IMR-90 (cell line): Measurements from ENCODE around the gene TAOK1. TPM values are rescaled to one million over a fixed set of nuclear protein-coding genes. Genes with fewer than 3 reads are reported as not detected.
A peak's percentile ranks its signal among the peaks of the same experiment; 100 is the strongest.

ENCODE experiments used
- ATAC-seq: fragments of 200-7000 bp; cut with Tn5 transposase; 2 replicates; pipeline ENCODE4 v1.9.1; 2020; ENCODE audit warnings: low read depth, mild to moderate bottlenecking, moderate library complexity
- BruUV-seq: library from RNA; stranded (reverse); fragments of 400-500 nt; replicated peaks from 2 replicates; lab custom pipeline; 2021; lab: Mats Ljungman, UMichigan
- CTCF ChIA-PET: fragments of 300-600 bp; formaldehyde crosslinking; extraction: SDS; loops from one replicate; lab custom pipeline; 2021; ENCODE audit warnings: antibody characterized with exemption; lab: Yijun Ruan, JAX
- POLR2A ChIA-PET: fragments of 300-600 bp; sonication (Branson Sonifier 250); formaldehyde crosslinking; loops from one replicate; lab custom pipeline; 2022; ENCODE audit warnings: antibody characterized with exemption; ENCODE audit not compliant: unreplicated experiment; lab: Charles Lee
- DNase-seq: peaks from one replicate; pipeline ENCODE4 v3.0.0; 2013
- H2AFZ ChIP-seq: replicated peaks from 2 replicates; pipeline ENCODE3; 2013; ENCODE audit warnings: low read length, mild to moderate bottlenecking; ENCODE audit not compliant: poor library complexity
- H2AK5ac ChIP-seq: 2 replicates; pipeline ENCODE4 v1.6.1; 2013; ENCODE audit warnings: low read depth, low read length, inconsistent platforms
- H2AK9ac ChIP-seq: replicated peaks from 2 replicates; pipeline ENCODE3; 2013; ENCODE audit warnings: mild to moderate bottlenecking, low read depth, low read length, moderate library complexity; ENCODE audit not compliant: poor library complexity
- H2BK120ac ChIP-seq: 2 replicates; pipeline ENCODE4 v1.6.1; 2013; ENCODE audit warnings: low read depth, low read length, inconsistent platforms
- H2BK15ac ChIP-seq: 3 replicates; pipeline ENCODE4 v1.6.1; 2013; ENCODE audit warnings: low read depth, low read length, inconsistent platforms
- H2BK20ac ChIP-seq: 2 replicates; pipeline ENCODE4 v1.6.1; 2013; ENCODE audit warnings: low read depth, mild to moderate bottlenecking, inconsistent platforms, low read length, moderate library complexity
- H2BK5ac ChIP-seq: 2 replicates; pipeline ENCODE4 v1.6.1; 2013; ENCODE audit warnings: mild to moderate bottlenecking, low read depth, low read length, inconsistent platforms; ENCODE audit not compliant: poor library complexity, severe bottlenecking
- H3K14ac ChIP-seq: replicated peaks from 2 replicates; pipeline ENCODE4 v1.6.1; 2013; ENCODE audit warnings: low read depth, low read length, inconsistent platforms
- H3K18ac ChIP-seq: 2 replicates; pipeline ENCODE4 v1.6.1; 2013; ENCODE audit warnings: low read depth, low read length, control low read depth
- H3K23ac ChIP-seq: 2 replicates; pipeline ENCODE4 v1.6.1; 2013; ENCODE audit warnings: low read depth, low read length, inconsistent platforms
- H3K27ac ChIP-seq: 2 replicates; pipeline ENCODE4 v1.5.1; 2013; ENCODE audit warnings: mild to moderate bottlenecking, control low read depth, low read length; ENCODE audit not compliant: insufficient read depth
- H3K27me3 ChIP-seq: 2 replicates; pipeline ENCODE4 v1.6.1; 2013; ENCODE audit warnings: low read length; ENCODE audit not compliant: control insufficient read depth, insufficient read depth
- H3K36me3 ChIP-seq: 2 replicates; pipeline ENCODE4 v1.6.1; 2013; ENCODE audit warnings: low read length, mixed read lengths; ENCODE audit not compliant: control insufficient read depth, insufficient read depth
- H3K4ac ChIP-seq: 2 replicates; pipeline ENCODE4 v1.6.1; 2013; ENCODE audit warnings: low read depth, low read length, inconsistent platforms
- H3K4me1 ChIP-seq: 2 replicates; pipeline ENCODE4 v1.6.1; 2013; ENCODE audit warnings: low read length, mixed read lengths; ENCODE audit not compliant: control insufficient read depth, insufficient read depth
- H3K4me2 ChIP-seq: 2 replicates; pipeline ENCODE4 v1.6.1; 2013; ENCODE audit warnings: low read depth, mild to moderate bottlenecking, control low read depth, low read length, moderate library complexity
- H3K4me3 ChIP-seq: 2 replicates; pipeline ENCODE4 v1.5.1; 2013; ENCODE audit warnings: low read depth, mild to moderate bottlenecking, control low read depth, low read length, moderate library complexity; ENCODE audit not compliant: insufficient read depth
- H3K56ac ChIP-seq: 2 replicates; pipeline ENCODE4 v1.6.1; 2013; ENCODE audit warnings: low read length, inconsistent platforms; ENCODE audit not compliant: insufficient read depth; ENCODE audit errors: extremely low read depth
- H3K79me1 ChIP-seq, 2 experiments: 2 replicates each; pipeline ENCODE4 v1.6.1; 2013; ENCODE audit warnings: low read length in 2 of 2, inconsistent platforms in 1 of 2, low read depth in 1 of 2
- H3K9ac ChIP-seq: 2 replicates; pipeline ENCODE4 v1.6.1; 2013; ENCODE audit warnings: low read depth, low read length, control low read depth
- H3K9me1 ChIP-seq: 2 replicates; pipeline ENCODE4 v1.6.1; 2013; ENCODE audit warnings: low read length, inconsistent platforms; ENCODE audit not compliant: insufficient read depth
- H3K9me3 ChIP-seq: 2 replicates; pipeline ENCODE4 v1.6.1; 2013; ENCODE audit warnings: low read length; ENCODE audit not compliant: control insufficient read depth, insufficient read depth
- H4K20me1 ChIP-seq: 2 replicates; pipeline ENCODE4 v1.6.1; 2013; ENCODE audit warnings: low read length, inconsistent platforms; ENCODE audit not compliant: insufficient read depth
- H4K5ac ChIP-seq: 2 replicates; pipeline ENCODE4 v1.6.1; 2013; ENCODE audit warnings: mild to moderate bottlenecking, low read depth, low read length, control low read depth
- H4K8ac ChIP-seq, 2 experiments: 2 replicates each; pipeline ENCODE4 v1.6.1; 2013; ENCODE audit warnings: low read depth in 2 of 2, low read length in 2 of 2, control low read depth in 1 of 2, inconsistent platforms in 1 of 2
- H4K91ac ChIP-seq: 2 replicates; pipeline ENCODE4 v1.6.1; 2013; ENCODE audit warnings: low read depth, low read length, inconsistent platforms; ENCODE audit not compliant: insufficient read depth
- CEBPB ChIP-seq: IDR thresholded peaks from 2 replicates; pipeline ENCODE4 v1.6.1; 2012; ENCODE audit warnings: low read depth, low read length, improper control_type of control experiment
- CHD1 ChIP-seq: IDR thresholded peaks from 2 replicates; pipeline ENCODE4 v1.6.1; 2012; ENCODE audit warnings: low read depth, low read length, improper control_type of control experiment
- CTCF ChIP-seq: conservative IDR thresholded peaks from 2 replicates; pipeline ENCODE4 v1.5.1; 2012; ENCODE audit warnings: mild to moderate bottlenecking, low read depth, low read length, improper control_type of control experiment
- FOS ChIP-seq: fragments of 150-350 bp; IDR thresholded peaks from 2 replicates; pipeline ENCODE4 v1.6.1; 2016; ENCODE audit warnings: low read depth, low read length
- MAZ ChIP-seq: IDR thresholded peaks from 2 replicates; pipeline ENCODE4 v1.6.1; 2012; ENCODE audit warnings: low read depth, mild to moderate bottlenecking, low read length, improper control_type of control experiment, moderate library complexity, borderline replicate concordance
- RCOR1 ChIP-seq: IDR thresholded peaks from 2 replicates; pipeline ENCODE4 v1.6.1; 2012; ENCODE audit warnings: mild to moderate bottlenecking, low read length, improper control_type of control experiment; ENCODE audit not compliant: insufficient replicate concordance
- RFX5 ChIP-seq: IDR thresholded peaks from 2 replicates; pipeline ENCODE4 v1.8.0; 2012; ENCODE audit warnings: low read depth, mild to moderate bottlenecking, low read length, moderate library complexity
- SMC3 ChIP-seq: fragments of 150-350 bp; IDR thresholded peaks from 2 replicates; pipeline ENCODE4 v1.6.1; 2016; ENCODE audit warnings: low read depth, mild to moderate bottlenecking, antibody characterized with exemption, low read length, moderate library complexity
- dilution Hi-C: fragments of 300-500 bp; cut with HindIII; formaldehyde crosslinking; loops from one replicate; pipeline ENCODE4 v1.14.3; 2018; ENCODE audit warnings: low sequenced_read_pairs; ENCODE audit not compliant: unreplicated experiment
- in situ Hi-C: fragments of 300-500 bp; cut with MboI; formaldehyde crosslinking; loops from 3 replicates; pipeline ENCODE4 v1.14.3; 2019; ENCODE audit warnings: low sequenced_read_pairs, inconsistent platforms, mixed read lengths
- intact Hi-C: fragments of 100-400 bp; cut with micrococcal nuclease; formaldehyde crosslinking; loops from 2 replicates; pipeline ENCODE4 v1.10.0; 2022
- polyA plus RNA-seq, 3 experiments: library from polyadenylated mRNA; depleted of rRNA; stranded (reverse); fragments of >200 nt; gene quantifications; 2 replicates each; pipeline ENCODE4 v1.2.3, GENCODE V29; 2012; ENCODE audit warnings: low replicate concordance in 1 of 3
- total RNA-seq: library from RNA; depleted of rRNA; stranded (reverse); fragments of >200 nt; gene quantifications from 2 replicates; pipeline ENCODE4 v1.2.3, GENCODE V29; 2012
- TF ChIP-seq, protein P1 (sequence below): fragments of 150-350 bp; IDR thresholded peaks from 2 replicates; pipeline ENCODE4 v1.6.1; 2016; ENCODE audit warnings: low read depth, mild to moderate bottlenecking, low read length, moderate library complexity, borderline replicate concordance

TAOK1 gene
- total and polyA plus RNA-seq, 2 of the 4 experiments (the other 2 are of a cell fraction): 9.8 to 91.8 TPM

DNA sequence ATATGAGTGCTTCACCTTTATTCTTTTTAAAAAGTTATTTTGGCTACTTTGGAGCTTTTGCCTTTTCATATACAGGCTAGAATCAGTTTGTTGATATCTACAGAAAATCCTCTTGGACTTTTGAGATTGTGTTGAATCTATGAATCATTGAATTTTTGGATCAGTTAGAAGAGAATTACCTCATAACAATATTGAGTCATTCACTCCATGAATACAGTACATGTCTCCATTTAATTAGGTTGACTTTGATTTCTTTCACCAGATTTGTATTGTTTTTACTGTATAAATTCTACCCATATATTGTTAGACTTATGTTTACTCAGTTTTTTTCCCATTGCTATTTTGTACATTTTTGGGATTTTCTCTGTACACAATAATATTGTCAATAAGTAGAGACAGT, 54.4 kb downstream of the TAOK1 start:
- H2BK20ac ChIP-seq: no peak overlapping the region
- intact Hi-C loops: no loop called here
- no peak overlapping the region for H3K4ac ChIP-seq
- no peak overlapping the region for H2BK120ac ChIP-seq
- peaks cover 6% of the 10 kb centered on the region for H3K36me3 ChIP-seq
- H2BK5ac ChIP-seq: no peak overlapping the region
- in situ Hi-C loops: no loop called here
- H4K5ac ChIP-seq: no peak overlapping the region
- TF ChIP-seq, protein P1, sequence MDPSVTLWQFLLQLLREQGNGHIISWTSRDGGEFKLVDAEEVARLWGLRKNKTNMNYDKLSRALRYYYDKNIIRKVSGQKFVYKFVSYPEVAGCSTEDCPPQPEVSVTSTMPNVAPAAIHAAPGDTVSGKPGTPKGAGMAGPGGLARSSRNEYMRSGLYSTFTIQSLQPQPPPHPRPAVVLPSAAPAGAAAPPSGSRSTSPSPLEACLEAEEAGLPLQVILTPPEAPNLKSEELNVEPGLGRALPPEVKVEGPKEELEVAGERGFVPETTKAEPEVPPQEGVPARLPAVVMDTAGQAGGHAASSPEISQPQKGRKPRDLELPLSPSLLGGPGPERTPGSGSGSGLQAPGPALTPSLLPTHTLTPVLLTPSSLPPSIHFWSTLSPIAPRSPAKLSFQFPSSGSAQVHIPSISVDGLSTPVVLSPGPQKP: no peak
- TF ChIP-seq FOS: peak; percentile 61; the same call in 1 of the 2 replicates
- TF ChIP-seq SMC3: no peak
- TF ChIP-seq CTCF: no peak
- no peak for TF ChIP-seq CHD1
- peak; percentile 61 for TF ChIP-seq CEBPB
- no peak for TF ChIP-seq RFX5
- TF ChIP-seq RCOR1: no peak
- TF ChIP-seq MAZ: no peak
- dilution Hi-C loops: no loop called here
- no peak overlapping the region for H2AK9ac ChIP-seq
- H2BK15ac ChIP-seq: no peak overlapping the region
- ATAC-seq (peak; percentile 81), DNase-seq (peak; percentile 75)
- H3K9me1 ChIP-seq: peaks cover 10% of the 10 kb centered on the region
- POLR2A ChIA-PET: no interaction called here
- H3K56ac ChIP-seq: no peak overlapping the region
- no peak overlapping the region for H3K4me3 ChIP-seq
- peaks cover 84% of the 10 kb centered on the region for H4K20me1 ChIP-seq
- no peak overlapping the region for H3K23ac ChIP-seq
- H3K14ac ChIP-seq: no peak overlapping the region
- CTCF ChIA-PET: interaction anchor here (0.6 to 0.7 kb wide), 2 partner anchors 14 to 313 kb away, joined by 3 read pairs; no protein-coding TSS in a partner anchor
- no peak overlapping the region for H2AFZ ChIP-seq
- no peak overlapping the region for H2AK5ac ChIP-seq
- H3K4me2 ChIP-seq: no peak overlapping the region
- no peaks in the 10 kb centered on the region for H3K27me3 ChIP-seq
- H3K79me1 ChIP-seq: peaks cover 0 to 62% of the 10 kb centered on the region in 2 experiments; a peak in 2 of 4 replicates
- H3K18ac ChIP-seq: no peak overlapping the region
- no TSS peak for BruUV-seq
- H4K8ac ChIP-seq: no peak overlapping the region
- H3K9ac ChIP-seq: no peak overlapping the region
- H3K4me1 ChIP-seq: peaks cover 3% of the 10 kb centered on the region
- H3K9me3 ChIP-seq: no peaks in the 10 kb centered on the region
- H3K27ac ChIP-seq: no peak overlapping the region
- no peak overlapping the region for H4K91ac ChIP-seq
